ENCODE results near the gene PODNL1.

The PODNL1 gene

DNA sequence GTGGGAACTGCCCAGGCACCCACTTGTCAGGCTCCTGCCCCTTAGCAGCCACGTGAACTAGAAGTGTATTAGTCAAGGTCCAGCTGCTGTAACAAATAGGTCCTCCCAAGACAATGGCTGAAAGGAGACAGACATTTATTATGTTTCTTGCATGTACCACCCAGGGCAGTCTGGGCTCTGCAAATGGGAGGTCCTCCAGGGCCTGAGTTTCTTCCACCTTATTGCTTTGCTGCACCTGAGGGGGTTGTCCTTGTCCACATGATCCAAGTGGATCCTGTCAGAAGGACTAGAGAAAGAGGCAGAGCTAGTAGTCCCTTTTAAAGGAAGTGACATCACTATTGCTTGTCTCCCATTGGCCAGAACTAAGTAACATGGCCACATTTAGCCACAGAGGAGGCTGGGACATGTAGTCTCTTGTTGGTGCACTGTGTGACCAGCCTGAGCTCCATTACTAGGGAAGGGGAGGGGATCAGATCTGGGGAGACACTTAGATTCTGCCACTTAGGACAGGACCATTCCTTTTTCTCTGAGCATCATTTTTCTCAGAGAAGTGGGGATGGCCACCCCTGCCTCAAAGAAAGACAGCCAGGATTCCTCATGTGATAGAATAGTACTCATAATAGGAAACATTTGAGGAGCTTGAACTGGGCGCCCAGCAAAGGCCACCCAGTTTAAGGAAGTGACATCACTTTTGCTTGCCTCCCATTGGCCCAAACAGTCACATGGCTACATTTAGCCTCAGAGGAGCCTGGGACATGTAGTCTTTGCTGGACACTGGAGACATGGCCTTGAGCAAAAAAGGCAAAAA is 17.1 kb downstream of the PODNL1 start:
- Histone ChIP-seq H3K27ac (ENCODE audit: insufficient read depth in 1 of 2, low read depth in 1 of 2, low read length in 2 of 2, poor library complexity in 1 of 2, severe bottlenecking in 2 of 2) (peak overlapping the region in 1 of 2 experiments; percentile 6), H3K27me3 (replicated peaks in 2 of 5; ENCODE audit: control insufficient read depth in 4 of 5, insufficient read depth in 5 of 5, low read length in 4 of 5) (no peaks in the 10 kb centered on the region), H3K4me1 (ENCODE audit: control extremely low read depth in 1 of 4, control insufficient read depth in 4 of 4, insufficient read depth in 4 of 4, low read length in 3 of 4) (no peaks in the 10 kb centered on the region), H3K36me3 (ENCODE audit: control insufficient read depth in 4 of 4, insufficient read depth in 4 of 4, low read length in 3 of 4) (peaks cover 13 to 59% (median 44%) of the 10 kb centered on the region in 4 experiments), H3K9me3 (ENCODE audit: control extremely low read depth in 1 of 5, control insufficient read depth in 4 of 5, insufficient read depth in 2 of 5, low read depth in 1 of 5, low read length in 4 of 5) (peaks cover 0 to 8% (median 5%) of the 10 kb centered on the region in 5 experiments), H3K4me3 (ENCODE audit: control insufficient read depth in 1 of 7, extremely low read depth in 1 of 7, insufficient read depth in 4 of 7, low read depth in 2 of 7, low read length in 6 of 7) (no peak overlapping the region)
- ChIA-PET CTCF (interaction anchor here (0.8 to 1.6 kb wide), 3 partner anchors 9 to 42 kb away, joined by 3 to 4 read pairs (median 4); partner anchors contain the start of gene BRME1), POLR2A (no interaction called here)
- WGBS (ENCODE audit: insufficient coverage): 100% methylated on average over 2 of the region's 2 CpGs
- peak; percentile 42 to 71 (median 67) for DNase-seq

DNA sequence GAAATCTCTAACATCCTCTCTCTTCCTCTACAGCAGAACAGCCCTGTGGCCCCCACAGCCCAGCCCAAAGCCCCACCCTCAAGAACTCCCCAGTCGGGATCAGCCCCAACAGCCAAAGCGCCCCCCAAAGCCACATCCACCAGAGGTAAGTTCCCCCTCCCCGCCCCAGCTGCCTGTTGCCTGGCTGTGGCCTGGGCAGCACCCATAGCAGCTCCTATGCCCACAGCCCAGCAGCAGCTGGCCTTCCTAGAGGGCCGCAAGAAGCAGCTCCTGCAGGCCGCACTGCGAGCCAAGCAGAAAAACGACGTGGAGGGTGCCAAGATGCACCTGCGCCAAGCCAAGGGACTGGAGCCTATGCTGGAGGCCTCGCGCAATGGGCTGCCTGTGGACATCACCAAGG is 17.7 kb downstream of the PODNL1 start:
- Histone ChIP-seq H3K4me1 (ENCODE audit: control extremely low read depth in 1 of 4, control insufficient read depth in 4 of 4, insufficient read depth in 4 of 4, low read length in 3 of 4) (no peaks in the 10 kb centered on the region), H3K36me3 (ENCODE audit: control insufficient read depth in 4 of 4, insufficient read depth in 4 of 4, low read length in 3 of 4) (peaks cover 15 to 63% (median 46%) of the 10 kb centered on the region in 4 experiments), H3K4me3 (ENCODE audit: control insufficient read depth in 1 of 7, extremely low read depth in 1 of 7, insufficient read depth in 4 of 7, low read depth in 2 of 7, low read length in 6 of 7) (no peak overlapping the region), H3K9me3 (ENCODE audit: control extremely low read depth in 1 of 5, control insufficient read depth in 4 of 5, insufficient read depth in 2 of 5, low read depth in 1 of 5, low read length in 4 of 5) (peaks cover 0 to 8% (median 5%) of the 10 kb centered on the region in 5 experiments), H3K27me3 (replicated peaks in 2 of 5; ENCODE audit: control insufficient read depth in 4 of 5, insufficient read depth in 5 of 5, low read length in 4 of 5) (no peaks in the 10 kb centered on the region), H3K27ac (ENCODE audit: insufficient read depth in 1 of 2, low read depth in 1 of 2, low read length in 2 of 2, poor library complexity in 1 of 2, severe bottlenecking in 2 of 2) (no peak overlapping the region)
- DNase-seq: no peak
- CTCF ChIA-PET: interaction anchor here (1.6 kb wide), 1 partner anchor 8 kb away, joined by 4 read pairs; no protein-coding TSS in a partner anchor
- over 99% methylated on average over 9 of the region's 11 CpGs for WGBS (ENCODE audit: insufficient coverage)
- POLR2A ChIA-PET: no interaction called here

DNA sequence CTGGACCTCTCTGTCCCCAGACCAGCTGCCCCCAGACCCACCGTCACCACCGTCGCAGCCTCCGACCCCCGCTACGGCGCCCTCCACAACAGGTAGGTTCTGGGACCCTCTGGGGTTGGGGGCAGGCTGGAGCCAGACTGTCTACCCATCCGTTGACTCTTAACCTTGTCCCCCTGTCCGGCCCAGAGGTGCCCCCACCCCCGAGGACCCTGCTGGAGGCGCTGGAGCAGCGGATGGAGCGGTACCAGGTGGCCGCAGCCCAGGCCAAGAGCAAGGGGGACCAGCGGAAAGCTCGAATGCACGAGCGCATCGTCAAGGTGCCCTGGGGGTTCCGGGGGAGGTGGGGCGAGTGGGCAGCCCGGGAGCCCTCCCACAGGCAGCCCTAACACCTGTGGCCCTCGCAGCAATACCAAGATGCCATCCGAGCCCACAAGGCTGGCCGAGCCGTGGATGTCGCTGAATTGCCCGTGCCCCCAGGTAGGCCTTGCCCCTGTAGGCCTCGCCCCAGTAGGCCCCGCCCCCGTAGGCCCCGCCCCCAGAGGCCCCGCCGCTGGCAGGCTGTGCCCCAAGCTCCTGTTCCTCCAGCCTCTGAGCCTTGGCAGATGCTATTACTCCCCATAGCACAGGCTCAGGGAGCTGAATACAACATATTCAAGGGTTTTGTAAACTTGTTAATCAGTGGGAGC is 19.3 kb downstream of the PODNL1 start:
- H3K9me3 ChIP-seq (ENCODE audit: control extremely low read depth in 1 of 5, control insufficient read depth in 4 of 5, insufficient read depth in 2 of 5, low read depth in 1 of 5, low read length in 4 of 5): peaks cover 0 to 8% (median 5%) of the 10 kb centered on the region in 5 experiments
- H3K36me3 ChIP-seq (ENCODE audit: control insufficient read depth in 4 of 4, insufficient read depth in 4 of 4, low read length in 3 of 4): peaks cover 18 to 71% (median 48%) of the 10 kb centered on the region in 4 experiments
- DNase-seq: no peak
- no peaks in the 10 kb centered on the region for H3K27me3 ChIP-seq (replicated peaks in 2 of 5; ENCODE audit: control insufficient read depth in 4 of 5, insufficient read depth in 5 of 5, low read length in 4 of 5)
- POLR2A ChIA-PET: no interaction called here
- H3K4me1 ChIP-seq (ENCODE audit: control extremely low read depth in 1 of 4, control insufficient read depth in 4 of 4, insufficient read depth in 4 of 4, low read length in 3 of 4): no peaks in the 10 kb centered on the region
- CTCF ChIA-PET: interaction anchor here (0.7 to 1.7 kb wide), 3 partner anchors 10 to 15 kb away, joined by 3 to 5 read pairs (median 3); no protein-coding TSS in a partner anchor
- WGBS (ENCODE audit: insufficient coverage): 95% methylated on average over 33 of the region's 34 CpGs
- no peak overlapping the region for H3K27ac ChIP-seq (ENCODE audit: insufficient read depth in 1 of 2, low read depth in 1 of 2, low read length in 2 of 2, poor library complexity in 1 of 2, severe bottlenecking in 2 of 2)
- H3K4me3 ChIP-seq (ENCODE audit: control insufficient read depth in 1 of 7, extremely low read depth in 1 of 7, insufficient read depth in 4 of 7, low read depth in 2 of 7, low read length in 6 of 7): no peak overlapping the region

DNA sequence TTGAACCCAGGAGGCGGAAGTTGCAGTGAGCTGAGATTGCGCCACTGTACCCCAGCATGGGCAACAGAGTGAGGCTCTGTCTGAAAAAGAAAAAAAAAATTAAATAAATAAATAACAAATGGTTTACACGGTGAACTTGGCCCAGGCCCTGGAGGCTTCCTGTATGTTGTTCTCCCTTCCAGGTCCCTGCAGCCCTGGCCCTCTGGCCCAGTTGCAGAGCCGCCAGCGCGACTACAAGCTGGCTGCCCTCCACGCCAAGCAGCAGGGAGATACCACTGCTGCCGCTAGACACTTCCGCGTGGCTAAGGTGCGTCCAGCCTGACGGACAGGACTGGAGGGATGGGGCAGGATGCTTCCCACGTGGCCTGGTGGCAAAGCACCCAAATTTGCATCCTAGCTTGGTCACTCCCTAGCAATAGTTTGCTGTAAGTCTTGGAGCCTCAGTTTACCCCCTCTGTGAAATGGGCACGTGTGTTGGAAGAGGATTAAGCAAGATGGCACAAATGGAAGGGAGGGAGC is 20.3 kb downstream of the PODNL1 start:
- Histone ChIP-seq H3K27ac (ENCODE audit: insufficient read depth in 1 of 2, low read depth in 1 of 2, low read length in 2 of 2, poor library complexity in 1 of 2, severe bottlenecking in 2 of 2) (no peak overlapping the region), H3K9me3 (ENCODE audit: control extremely low read depth in 1 of 5, control insufficient read depth in 4 of 5, insufficient read depth in 2 of 5, low read depth in 1 of 5, low read length in 4 of 5) (peaks cover 0 to 8% (median 5%) of the 10 kb centered on the region in 5 experiments), H3K36me3 (ENCODE audit: control insufficient read depth in 4 of 4, insufficient read depth in 4 of 4, low read length in 3 of 4) (peaks cover 19 to 70% (median 49%) of the 10 kb centered on the region in 4 experiments), H3K4me3 (ENCODE audit: control insufficient read depth in 1 of 7, extremely low read depth in 1 of 7, insufficient read depth in 4 of 7, low read depth in 2 of 7, low read length in 6 of 7) (no peak overlapping the region), H3K27me3 (replicated peaks in 2 of 5; ENCODE audit: control insufficient read depth in 4 of 5, insufficient read depth in 5 of 5, low read length in 4 of 5) (no peaks in the 10 kb centered on the region), H3K4me1 (ENCODE audit: control extremely low read depth in 1 of 4, control insufficient read depth in 4 of 4, insufficient read depth in 4 of 4, low read length in 3 of 4) (no peaks in the 10 kb centered on the region)
- no peak for DNase-seq
- WGBS (ENCODE audit: insufficient coverage): 93% methylated on average over 11 of the region's 14 CpGs
- POLR2A ChIA-PET: no interaction called here
- CTCF ChIA-PET: interaction anchor here (0.7 to 1.7 kb wide), 3 partner anchors 9 to 134 kb away, joined by 3 to 5 read pairs (median 3); no protein-coding TSS in a partner anchor

DNA sequence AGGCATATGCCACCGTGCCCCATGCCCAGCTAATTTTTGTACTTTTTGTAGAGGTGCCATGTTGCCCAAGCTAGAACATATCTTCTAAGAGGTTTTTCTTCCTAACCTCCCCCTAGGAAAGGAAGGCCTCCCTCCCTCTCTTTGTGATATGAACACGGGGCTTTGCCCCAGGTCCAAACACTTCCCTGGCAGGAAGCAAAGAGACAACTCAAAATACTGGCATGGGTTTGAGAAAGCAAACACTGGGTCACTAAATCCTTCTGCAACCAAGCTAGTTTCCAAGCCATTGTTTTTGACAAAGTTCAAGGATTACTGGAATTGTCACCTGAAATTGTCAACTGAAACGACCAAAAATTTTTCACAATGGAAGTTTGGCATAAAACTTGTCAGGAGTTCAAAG is 23.4 kb downstream of the PODNL1 start:
- POLR2A ChIA-PET: no interaction called here
- peaks cover 16 to 65% (median 37%) of the 10 kb centered on the region in 4 experiments for H3K36me3 ChIP-seq (ENCODE audit: control insufficient read depth in 4 of 4, insufficient read depth in 4 of 4, low read length in 3 of 4)

DNA sequence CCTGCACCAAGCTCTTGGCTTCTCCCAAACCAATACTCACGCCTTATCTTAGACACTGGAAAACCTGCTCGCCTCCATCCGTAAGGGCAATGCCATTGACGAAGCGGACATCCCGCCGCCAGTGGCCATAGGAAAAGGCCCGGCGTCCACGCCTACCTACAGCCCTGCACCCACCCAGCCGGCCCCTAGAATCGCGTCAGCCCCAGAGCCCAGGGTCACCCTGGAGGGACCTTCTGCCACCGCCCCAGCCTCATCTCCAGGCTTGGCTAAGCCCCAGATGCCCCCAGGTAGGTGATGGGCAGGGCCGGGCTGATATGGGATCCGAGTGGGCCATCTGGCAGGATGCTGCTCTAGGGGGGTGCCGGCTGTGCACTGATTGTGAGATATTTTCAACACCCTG is 24.9 kb downstream of the PODNL1 start:
- Histone ChIP-seq H3K9me3 (ENCODE audit: control extremely low read depth in 1 of 5, control insufficient read depth in 4 of 5, insufficient read depth in 2 of 5, low read depth in 1 of 5, low read length in 4 of 5) (no peaks in the 10 kb centered on the region), H3K27ac (ENCODE audit: insufficient read depth in 1 of 2, low read depth in 1 of 2, low read length in 2 of 2, poor library complexity in 1 of 2, severe bottlenecking in 2 of 2) (no peak overlapping the region), H3K27me3 (replicated peaks in 2 of 5; ENCODE audit: control insufficient read depth in 4 of 5, insufficient read depth in 5 of 5, low read length in 4 of 5) (no peaks in the 10 kb centered on the region), H3K36me3 (ENCODE audit: control insufficient read depth in 4 of 4, insufficient read depth in 4 of 4, low read length in 3 of 4) (peaks cover 14 to 61% (median 33%) of the 10 kb centered on the region in 4 experiments), H3K4me3 (ENCODE audit: control insufficient read depth in 1 of 7, extremely low read depth in 1 of 7, insufficient read depth in 4 of 7, low read depth in 2 of 7, low read length in 6 of 7) (no peak overlapping the region), H3K4me1 (ENCODE audit: control extremely low read depth in 1 of 4, control insufficient read depth in 4 of 4, insufficient read depth in 4 of 4, low read length in 3 of 4) (no peaks in the 10 kb centered on the region)
- CTCF ChIA-PET: no interaction called here
- POLR2A ChIA-PET: no interaction called here
- DNase-seq: no peak
- WGBS (ENCODE audit: insufficient coverage): over 99% methylated on average over 13 of the region's 17 CpGs

More for the DNA sequence above, 23.4 kb downstream of the PODNL1 start:
- Histone ChIP-seq H3K9me3 (ENCODE audit: control extremely low read depth in 1 of 5, control insufficient read depth in 4 of 5, insufficient read depth in 2 of 5, low read depth in 1 of 5, low read length in 4 of 5) (no peaks in the 10 kb centered on the region), H3K4me3 (ENCODE audit: control insufficient read depth in 1 of 7, extremely low read depth in 1 of 7, insufficient read depth in 4 of 7, low read depth in 2 of 7, low read length in 6 of 7) (no peak overlapping the region), H3K27ac (ENCODE audit: insufficient read depth in 1 of 2, low read depth in 1 of 2, low read length in 2 of 2, poor library complexity in 1 of 2, severe bottlenecking in 2 of 2) (no peak overlapping the region), H3K4me1 (ENCODE audit: control extremely low read depth in 1 of 4, control insufficient read depth in 4 of 4, insufficient read depth in 4 of 4, low read length in 3 of 4) (no peaks in the 10 kb centered on the region), H3K27me3 (replicated peaks in 2 of 5; ENCODE audit: control insufficient read depth in 4 of 5, insufficient read depth in 5 of 5, low read length in 4 of 5) (no peaks in the 10 kb centered on the region)
- DNase-seq: no peak
- CTCF ChIA-PET: interaction anchor here (2.6 kb wide), 1 partner anchor 19 kb away, joined by 10 read pairs; no protein-coding TSS in a partner anchor
- 100% methylated on average over 2 of the region's 3 CpGs for WGBS (ENCODE audit: insufficient coverage)

Data from common myeloid progenitor, CD34-positive (primary cell).